Breast epithelium (tissue), 3 donors: Measurements from ENCODE around the gene THADA.

Experiments
- POLR2A ChIP-seq: fragments of 450-650 bp; IDR thresholded peaks from one replicate; pipeline ENCODE4 v1.6.1; 2016; ENCODE audit warnings: antibody characterized with exemption, mild to moderate bottlenecking, moderate library complexity
- POLR2AphosphoS5 ChIP-seq, 3 donors: sonication (generic); formaldehyde crosslinking; IDR thresholded peaks; one replicate each; pipeline ENCODE4 v1.6.1; 2017; ENCODE audit warnings: antibody characterized with exemption in 3 of 3
- TF ChIP-seq, protein P1 (sequence below), 3 donors: fragments of 450-650 bp; IDR thresholded peaks; one replicate each; pipeline ENCODE4 v1.5.1; 2016 to 2017; ENCODE audit warnings: antibody characterized with exemption in 3 of 3, mild to moderate bottlenecking in 3 of 3, moderate library complexity in 3 of 3

DNA sequence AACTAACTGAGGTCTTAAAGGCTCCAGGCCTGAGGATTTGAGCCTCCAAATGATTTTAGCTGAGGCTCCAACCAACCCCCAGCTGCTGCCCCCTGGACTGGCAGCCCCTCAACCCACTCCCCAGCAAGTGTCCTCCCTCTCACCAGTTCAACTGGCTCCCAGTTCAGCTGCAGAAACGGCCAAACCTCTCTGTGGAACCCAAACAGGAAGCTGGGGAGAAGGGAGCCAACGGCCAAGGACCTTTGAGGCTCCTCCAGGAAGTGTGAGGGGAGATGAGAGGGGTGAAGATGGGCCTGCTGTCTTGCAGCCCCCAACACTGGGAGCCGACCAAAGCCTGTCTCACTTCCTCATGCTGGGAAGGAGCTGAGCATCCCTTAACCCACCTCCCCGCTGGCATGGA is 394.3 kb downstream of the THADA start:
- TF ChIP-seq, protein P1, sequence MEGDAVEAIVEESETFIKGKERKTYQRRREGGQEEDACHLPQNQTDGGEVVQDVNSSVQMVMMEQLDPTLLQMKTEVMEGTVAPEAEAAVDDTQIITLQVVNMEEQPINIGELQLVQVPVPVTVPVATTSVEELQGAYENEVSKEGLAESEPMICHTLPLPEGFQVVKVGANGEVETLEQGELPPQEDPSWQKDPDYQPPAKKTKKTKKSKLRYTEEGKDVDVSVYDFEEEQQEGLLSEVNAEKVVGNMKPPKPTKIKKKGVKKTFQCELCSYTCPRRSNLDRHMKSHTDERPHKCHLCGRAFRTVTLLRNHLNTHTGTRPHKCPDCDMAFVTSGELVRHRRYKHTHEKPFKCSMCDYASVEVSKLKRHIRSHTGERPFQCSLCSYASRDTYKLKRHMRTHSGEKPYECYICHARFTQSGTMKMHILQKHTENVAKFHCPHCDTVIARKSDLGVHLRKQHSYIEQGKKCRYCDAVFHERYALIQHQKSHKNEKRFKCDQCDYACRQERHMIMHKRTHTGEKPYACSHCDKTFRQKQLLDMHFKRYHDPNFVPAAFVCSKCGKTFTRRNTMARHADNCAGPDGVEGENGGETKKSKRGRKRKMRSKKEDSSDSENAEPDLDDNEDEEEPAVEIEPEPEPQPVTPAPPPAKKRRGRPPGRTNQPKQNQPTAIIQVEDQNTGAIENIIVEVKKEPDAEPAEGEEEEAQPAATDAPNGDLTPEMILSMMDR (IDR thresholded peaks at IDR 0.05), result no peak
- no peak for TF ChIP-seq POLR2A
- TF ChIP-seq POLR2AphosphoS5 (IDR thresholded peaks at IDR 0.05), result no peak
